ENCODE data around the gene CD34.
A peak's percentile ranks its signal among the peaks of the same experiment; 100 is the strongest.

The CD34 gene

GRCh38 chr1:207852576-207853371 is 58.2 kb downstream of the CD34 start:
- no peak for DNase-seq (ENCODE audit: low spot score)

GRCh38 chr1:207851696-207852095 is 59.2 kb downstream of the CD34 start:
- no peak for DNase-seq (ENCODE audit: low spot score)

GRCh38 chr1:207850621-207851407 is 60.1 kb downstream of the CD34 start:
- DNase-seq (ENCODE audit: low spot score): no peak

- DNase-seq (ENCODE audit: low spot score): no peak
Measured at GRCh38 chr1:207849646-207850045, 61.3 kb downstream of the CD34 start.

- no peak for DNase-seq (ENCODE audit: low spot score)
Measured at GRCh38 chr1:207849016-207849415, 61.9 kb downstream of the CD34 start.

- peak; percentile 28 for DNase-seq (ENCODE audit: low spot score)
Measured at GRCh38 chr1:207848234-207848633, 62.7 kb downstream of the CD34 start.

GRCh38 chr1:207847116-207847515 is 63.8 kb downstream of the CD34 start:
- DNase-seq (ENCODE audit: low spot score): no peak

GRCh38 chr1:207845109-207845508 is 65.8 kb downstream of the CD34 start:
- no peak for DNase-seq (ENCODE audit: low spot score)

- DNase-seq (ENCODE audit: low spot score): no peak
Measured at GRCh38 chr1:207844371-207844770, 66.6 kb downstream of the CD34 start.

- DNase-seq (ENCODE audit: low spot score): no peak
Measured at GRCh38 chr1:207842506-207842905, 68.4 kb downstream of the CD34 start.

GRCh38 chr1:207841901-207842300 is 69.0 kb downstream of the CD34 start:
- no peak for DNase-seq (ENCODE audit: low spot score)

- no peak for DNase-seq (ENCODE audit: low spot score)
Measured at GRCh38 chr1:207841293-207841692, 69.6 kb downstream of the CD34 start.

GRCh38 chr1:207840380-207840779 is 70.5 kb downstream of the CD34 start:
- no peak for DNase-seq (ENCODE audit: low spot score)

GRCh38 chr1:207839083-207839413 is 71.9 kb downstream of the CD34 start:
- DNase-seq (ENCODE audit: low spot score): no peak

- peak; percentile 59 for DNase-seq (ENCODE audit: low spot score)
Measured at GRCh38 chr1:207838156-207839082, 72.5 kb downstream of the CD34 start.

- no peak for DNase-seq (ENCODE audit: low spot score)
Measured at GRCh38 chr1:207837673-207838072, 73.3 kb downstream of the CD34 start.

GRCh38 chr1:207836591-207837347 is 74.2 kb downstream of the CD34 start:
- no peak for DNase-seq (ENCODE audit: low spot score)

- DNase-seq (ENCODE audit: low spot score): no peak
Measured at GRCh38 chr1:207835958-207836357, 75.0 kb downstream of the CD34 start.

GRCh38 chr1:207833956-207834660 is 76.8 kb downstream of the CD34 start:
- no peak for DNase-seq (ENCODE audit: low spot score)

- DNase-seq (ENCODE audit: low spot score): no peak
Measured at GRCh38 chr1:207833381-207833780, 77.5 kb downstream of the CD34 start.

- no peak for DNase-seq (ENCODE audit: low spot score)
Measured at GRCh38 chr1:207832796-207833195, 78.1 kb downstream of the CD34 start.
